CD8-positive, alpha-beta memory T cell (primary cell): Measurements from ENCODE around the gene MMP28. TPM values are rescaled to one million over a fixed set of nuclear protein-coding genes. Genes with fewer than 3 reads are reported as not detected.

Experiments
- CTCF ChIA-PET: fragments of 350-600 bp; sonication (Branson Sonifier 250); formaldehyde crosslinking; loops from one replicate; lab custom pipeline; 2021; ENCODE audit warnings: antibody characterized with exemption; lab: Charles Lee
- POLR2A ChIA-PET: fragments of 350-600 bp; sonication (Branson Sonifier 250); formaldehyde crosslinking; loops from one replicate; lab custom pipeline; 2021; ENCODE audit warnings: antibody characterized with exemption; lab: Charles Lee
- DNase-seq, 5 donors: peaks; one replicate each; pipeline versions ENCODE4 v3.0.0 to v3.0.0-alpha.2; 2020 to 2022; ENCODE audit warnings: mixed read lengths in 1 of 5
- H3K27ac ChIP-seq: one replicate; pipeline ENCODE4 v1.7.0; 2013; ENCODE audit warnings: low read depth, mild to moderate bottlenecking, low read length, moderate library complexity
- H3K27me3 ChIP-seq: 2 replicates; pipeline ENCODE4 v1.7.0; 2013; ENCODE audit warnings: low read length, mild to moderate bottlenecking; ENCODE audit not compliant: insufficient read depth, poor library complexity, severe bottlenecking
- H3K36me3 ChIP-seq: 2 replicates; pipeline ENCODE4 v1.7.0; 2013; ENCODE audit warnings: mild to moderate bottlenecking, low read length, moderate library complexity; ENCODE audit not compliant: insufficient read depth
- H3K4me1 ChIP-seq: 2 replicates; pipeline ENCODE4 v1.7.0; 2013; ENCODE audit warnings: mild to moderate bottlenecking, low read length, moderate library complexity; ENCODE audit not compliant: insufficient read depth
- H3K4me3 ChIP-seq: 2 replicates; pipeline ENCODE4 v1.7.0; 2013; ENCODE audit warnings: mild to moderate bottlenecking, low read length
- H3K9me3 ChIP-seq: 2 replicates; pipeline ENCODE4 v1.7.0; 2013; ENCODE audit warnings: mild to moderate bottlenecking, low read length
- H3K27ac Mint-ChIP-seq, 8 donors: one replicate each; pipeline ENCODE4 v1.8.0; 2020 to 2021; ENCODE audit warnings: mixed read lengths in 8 of 8, mild to moderate bottlenecking in 6 of 8, inconsistent platforms in 3 of 8, moderate library complexity in 3 of 8
- H3K27me3 Mint-ChIP-seq, 2 donors: one replicate each; pipeline ENCODE4 v1.8.0; 2020 to 2021; ENCODE audit warnings: mixed read lengths in 2 of 2, mild to moderate bottlenecking in 1 of 2, moderate library complexity in 1 of 2
- H3K36me3 Mint-ChIP-seq, 3 donors: one replicate each; pipeline ENCODE4 v1.8.0; 2020 to 2021; ENCODE audit warnings: mixed read lengths in 3 of 3, inconsistent platforms in 1 of 3, mild to moderate bottlenecking in 1 of 3
- H3K4me1 Mint-ChIP-seq, 3 donors: one replicate each; pipeline ENCODE4 v1.8.0; 2020 to 2021; ENCODE audit warnings: mixed read lengths in 3 of 3, inconsistent platforms in 1 of 3, mild to moderate bottlenecking in 1 of 3
- H3K4me3 Mint-ChIP-seq, 7 donors: one replicate each; pipeline ENCODE4 v1.8.0; 2020 to 2021; ENCODE audit warnings: mixed read lengths in 7 of 7, mild to moderate bottlenecking in 6 of 7, moderate library complexity in 4 of 7, inconsistent platforms in 2 of 7
- H3K9me3 Mint-ChIP-seq, 5 donors: one replicate each; pipeline ENCODE4 v1.8.0; 2020 to 2022; ENCODE audit warnings: mixed read lengths in 5 of 5, mild to moderate bottlenecking in 3 of 5, moderate library complexity in 2 of 5, inconsistent platforms in 1 of 5
- polyA plus RNA-seq: library from polyadenylated mRNA; unstranded; fragments of 300-500 nt; fragmentation: Illumina TruSeq; gene quantifications from one replicate; pipeline ENCODE4 v1.2.3, GENCODE V29; 2021
- total RNA-seq, 2 experiments: library from RNA; stranded (reverse); gene quantifications; one replicate each; pipeline ENCODE4 v1.2.3, GENCODE V29; 2021

The MMP28 gene
- total and polyA plus RNA-seq, 3 experiments from 2014 or later = not detected

DNA sequence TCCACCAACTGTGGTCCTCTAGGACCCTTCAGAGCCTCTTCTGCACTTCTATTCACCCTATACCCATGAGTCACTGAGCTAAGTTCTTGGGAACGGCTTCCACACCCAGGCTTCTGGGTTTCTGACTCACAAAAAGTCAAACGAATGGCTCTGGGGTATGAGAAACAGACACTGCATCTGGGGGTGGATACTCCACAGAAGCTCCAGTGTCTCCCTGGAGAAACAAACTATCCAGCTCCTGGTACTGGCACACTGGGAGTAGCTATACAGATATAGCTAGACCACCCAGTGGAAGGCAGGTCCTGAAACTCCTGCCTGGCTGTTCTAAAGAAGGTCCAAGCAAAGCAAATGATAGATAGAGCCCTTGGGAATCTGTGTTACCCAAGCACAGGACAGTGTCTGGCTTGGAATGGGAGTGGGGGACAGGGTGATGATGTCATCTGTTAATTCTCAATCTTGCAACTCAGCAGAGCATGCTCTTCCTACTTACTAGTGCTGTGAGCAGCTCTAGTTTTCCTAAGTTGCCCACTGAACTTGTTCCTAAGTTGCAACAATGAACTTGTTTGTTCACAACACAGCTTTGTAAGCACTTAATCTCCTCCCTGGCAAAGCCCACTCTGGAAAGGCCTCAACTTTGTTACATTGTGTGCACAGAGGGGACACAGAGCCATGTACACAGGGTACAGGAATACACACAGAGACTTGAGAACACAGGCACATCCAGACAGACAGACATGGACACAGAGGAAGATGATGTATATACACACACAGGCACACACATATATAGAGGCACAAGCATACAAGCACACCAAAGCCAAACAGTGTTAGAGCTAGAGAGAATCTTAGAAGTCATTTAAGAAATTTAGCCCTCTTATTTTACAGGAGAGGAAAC lies 6.7 kb downstream of the MMP28 start:
- ChIA-PET CTCF (interaction anchor here (1.1 to 1.8 kb wide), 2 partner anchors 23 to 25 kb away, joined by 3 to 13 read pairs; no protein-coding TSS in a partner anchor), POLR2A (no interaction called here)
- Histone ChIP-seq H3K9me3 (no peaks in the 10 kb centered on the region), H3K27ac (no peak overlapping the region), H3K36me3 (no peaks in the 10 kb centered on the region), H3K27me3 (peaks cover 7% of the 10 kb centered on the region), H3K4me1 (peaks cover 14% of the 10 kb centered on the region), H3K4me3 (peak overlapping the region; percentile 17)
- Mint-ChIP-seq H3K9me3 (no peaks in the 10 kb centered on the region), H3K27me3 (peaks cover 12 to 21% of the 10 kb centered on the region in 2 donors), H3K27ac (no peak overlapping the region), H3K4me1 (no peaks in the 10 kb centered on the region), H3K4me3 (no peak overlapping the region), H3K36me3 (no peaks in the 10 kb centered on the region)
- DNase-seq = no peak

DNA sequence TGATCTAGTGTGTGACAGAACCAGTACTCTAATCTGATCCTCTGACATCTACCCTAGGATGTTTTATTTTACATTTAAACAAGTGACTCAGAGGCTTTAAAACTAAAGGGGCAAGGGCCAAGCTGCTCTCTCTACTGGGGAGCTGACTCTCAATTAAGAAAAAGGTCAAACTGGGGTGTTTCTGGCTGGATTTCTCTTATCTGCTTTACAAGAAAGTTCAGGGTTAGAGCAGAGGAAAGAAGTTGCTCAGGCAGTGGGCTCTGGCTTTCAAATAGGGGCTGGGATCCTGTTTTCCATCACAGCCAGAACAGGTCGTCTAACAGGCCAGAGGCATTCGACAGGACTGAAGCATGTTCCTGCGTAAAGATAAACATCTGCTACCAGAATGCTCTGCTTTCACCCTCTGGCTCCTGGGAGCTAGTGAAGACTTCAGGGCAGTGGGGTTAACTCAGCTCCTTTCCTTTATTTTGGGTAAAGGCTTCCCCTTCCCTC lies 8.5 kb downstream of the MMP28 start:
- H3K36me3 Mint-ChIP-seq = no peaks in the 10 kb centered on the region
- Histone ChIP-seq H3K4me1 (peaks cover 14% of the 10 kb centered on the region), H3K27me3 (peaks cover 3% of the 10 kb centered on the region), H3K4me3 (no peak overlapping the region), H3K36me3 (no peaks in the 10 kb centered on the region), H3K9me3 (no peaks in the 10 kb centered on the region), H3K27ac (no peak overlapping the region)
- CTCF ChIA-PET = interaction anchor here (1.7 kb wide), 1 partner anchor 23 kb away, joined by 8 read pairs; no protein-coding TSS in a partner anchor
- no peak for DNase-seq
- POLR2A ChIA-PET = no interaction called here
- no peak overlapping the region for H3K4me3 Mint-ChIP-seq
- no peak overlapping the region for H3K27ac Mint-ChIP-seq
- H3K27me3 Mint-ChIP-seq = peaks cover 6 to 19% of the 10 kb centered on the region in 2 donors
- H3K4me1 Mint-ChIP-seq = no peaks in the 10 kb centered on the region
- no peaks in the 10 kb centered on the region for H3K9me3 Mint-ChIP-seq

GRCh38 chr17:35784895-35785294 lies 10.5 kb downstream of the MMP28 start:
- Mint-ChIP-seq H3K27ac (no peak overlapping the region), H3K4me1 (no peaks in the 10 kb centered on the region), H3K9me3 (no peaks in the 10 kb centered on the region), H3K36me3 (no peaks in the 10 kb centered on the region), H3K4me3 (no peak overlapping the region), H3K27me3 (peaks cover 11 to 18% of the 10 kb centered on the region in 2 donors)
- Histone ChIP-seq H3K27me3 (peaks cover 3% of the 10 kb centered on the region), H3K27ac (no peak overlapping the region), H3K36me3 (no peaks in the 10 kb centered on the region), H3K4me1 (peaks cover 14% of the 10 kb centered on the region), H3K9me3 (no peaks in the 10 kb centered on the region), H3K4me3 (no peak overlapping the region)
- POLR2A ChIA-PET = interaction anchor here (1.4 kb wide), 1 partner anchor 24 kb away, joined by 4 read pairs; the partner anchor contains the start of gene TAF15
- no peak for DNase-seq
- CTCF ChIA-PET = interaction anchor here (0.8 to 1.8 kb wide), 3 partner anchors 17 to 24 kb away, joined by 3 to 11 read pairs (median 4); partner anchors contain the start of gene TAF15

GRCh38 chr17:35780950-35781349 lies 14.5 kb downstream of the MMP28 start:
- Histone ChIP-seq H3K4me1 (no peaks in the 10 kb centered on the region), H3K36me3 (no peaks in the 10 kb centered on the region), H3K9me3 (no peaks in the 10 kb centered on the region), H3K27ac (no peak overlapping the region), H3K27me3 (no peaks in the 10 kb centered on the region), H3K4me3 (no peak overlapping the region)
- H3K9me3 Mint-ChIP-seq = no peaks in the 10 kb centered on the region
- CTCF ChIA-PET = interaction anchor here (0.7 to 3.7 kb wide), 3 partner anchors 9 to 34 kb away, joined by 3 to 25 read pairs (median 3); no protein-coding TSS in a partner anchor
- H3K36me3 Mint-ChIP-seq = no peaks in the 10 kb centered on the region
- H3K27me3 Mint-ChIP-seq = peaks cover 6 to 37% of the 10 kb centered on the region in 2 donors
- no peak for DNase-seq
- H3K4me3 Mint-ChIP-seq = no peak overlapping the region
- no peak overlapping the region for H3K27ac Mint-ChIP-seq
- H3K4me1 Mint-ChIP-seq = no peaks in the 10 kb centered on the region
- POLR2A ChIA-PET = no interaction called here

DNA sequence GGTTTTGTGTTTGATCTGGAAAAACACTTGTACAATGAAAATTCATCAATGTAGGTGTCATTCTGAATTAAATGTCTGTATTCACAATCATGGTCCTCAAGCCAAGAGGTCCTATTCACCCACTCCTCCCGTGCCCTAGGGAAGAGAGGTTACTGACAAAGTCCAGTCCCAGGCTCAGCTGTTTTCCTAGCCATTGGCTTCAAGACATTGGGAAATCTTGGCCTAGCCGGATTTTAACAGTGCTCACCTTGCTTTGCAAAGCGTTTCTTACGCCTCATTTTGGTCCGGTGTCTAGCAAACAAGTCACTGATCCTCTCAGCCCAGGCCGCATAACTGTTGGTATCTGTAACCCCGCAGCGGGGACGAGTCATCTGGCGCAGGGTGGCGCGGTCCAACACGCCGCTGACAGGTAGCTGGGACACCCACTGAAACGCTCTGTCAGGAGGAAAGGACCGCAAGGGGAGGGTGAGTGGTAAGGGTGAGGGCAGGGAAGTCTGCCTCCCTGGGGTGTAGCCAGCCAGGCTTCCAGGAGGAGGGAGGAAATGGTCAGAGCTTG lies 16.7 kb downstream of the MMP28 start:
- no peak overlapping the region for H3K27ac ChIP-seq
- H3K36me3 ChIP-seq = no peaks in the 10 kb centered on the region
- no peak for DNase-seq
- ChIA-PET POLR2A (no interaction called here), CTCF (interaction anchor here (1.2 kb wide), 1 partner anchor 8 kb away, joined by 3 read pairs; no protein-coding TSS in a partner anchor)
- no peaks in the 10 kb centered on the region for H3K4me1 ChIP-seq
- Mint-ChIP-seq H3K27me3 (peaks cover 6 to 53% of the 10 kb centered on the region in 2 donors), H3K9me3 (no peaks in the 10 kb centered on the region), H3K4me1 (no peaks in the 10 kb centered on the region), H3K27ac (no peak overlapping the region), H3K4me3 (no peak overlapping the region), H3K36me3 (no peaks in the 10 kb centered on the region)
- no peaks in the 10 kb centered on the region for H3K9me3 ChIP-seq
- H3K27me3 ChIP-seq = no peaks in the 10 kb centered on the region
- H3K4me3 ChIP-seq = no peak overlapping the region

- no peaks in the 10 kb centered on the region for H3K36me3 ChIP-seq
- H3K9me3 ChIP-seq = no peaks in the 10 kb centered on the region
- no peak overlapping the region for H3K4me3 ChIP-seq
- Mint-ChIP-seq H3K4me1 (no peaks in the 10 kb centered on the region), H3K27me3 (peaks cover 1 to 47% of the 10 kb centered on the region in 2 donors), H3K4me3 (no peak overlapping the region), H3K27ac (no peak overlapping the region), H3K36me3 (no peaks in the 10 kb centered on the region), H3K9me3 (no peaks in the 10 kb centered on the region)
- ChIA-PET CTCF (interaction anchor here (1.5 to 1.7 kb wide), 2 partner anchors 11 to 12 kb away, joined by 3 to 9 read pairs; no protein-coding TSS in a partner anchor), POLR2A (no interaction called here)
- no peaks in the 10 kb centered on the region for H3K4me1 ChIP-seq
- H3K27me3 ChIP-seq = no peaks in the 10 kb centered on the region
- no peak overlapping the region for H3K27ac ChIP-seq
- no peak for DNase-seq
Measured at GRCh38 chr17:35775583-35775982, 19.9 kb downstream of the MMP28 start.

DNA sequence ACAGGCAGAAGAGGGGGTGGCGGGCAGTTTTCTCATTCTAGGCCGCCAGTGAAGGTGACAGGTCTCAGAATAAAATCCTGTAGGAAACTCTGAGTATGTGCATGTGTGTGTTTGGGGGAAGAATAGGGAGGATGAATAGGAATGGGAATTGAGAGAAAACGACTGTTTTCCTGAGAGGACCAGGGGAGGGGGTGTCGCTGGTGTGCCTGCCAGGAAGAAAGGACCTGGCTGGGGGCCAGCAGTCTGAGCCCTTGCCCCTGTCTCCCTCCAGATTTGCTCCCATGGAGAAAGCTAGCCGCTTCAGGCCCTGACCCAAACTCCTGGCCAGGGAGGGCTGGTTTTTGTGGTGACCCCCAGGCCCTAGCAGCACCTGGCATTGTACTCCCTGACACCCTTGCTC lies 20.4 kb downstream of the MMP28 start:
- Histone ChIP-seq H3K4me1 (no peaks in the 10 kb centered on the region), H3K4me3 (no peak overlapping the region), H3K36me3 (no peaks in the 10 kb centered on the region), H3K27me3 (no peaks in the 10 kb centered on the region), H3K27ac (no peak overlapping the region), H3K9me3 (no peaks in the 10 kb centered on the region)
- Mint-ChIP-seq H3K4me1 (no peaks in the 10 kb centered on the region), H3K36me3 (no peaks in the 10 kb centered on the region), H3K4me3 (no peak overlapping the region), H3K27me3 (peaks cover 1 to 47% of the 10 kb centered on the region in 2 donors), H3K27ac (no peak overlapping the region), H3K9me3 (no peaks in the 10 kb centered on the region)
- DNase-seq = no peak
- POLR2A ChIA-PET = no interaction called here
- CTCF ChIA-PET = interaction anchor here (1.7 kb wide), 1 partner anchor 11 kb away, joined by 9 read pairs; no protein-coding TSS in a partner anchor
